SK-N-SH (cell line): ENCODE results near the gene PUS3.
A peak's percentile ranks its signal among the peaks of the same experiment; 100 is the strongest.

Experiments
- FOXJ3 ChIP-seq: sonication (generic); formaldehyde crosslinking; IDR thresholded peaks from 2 replicates; pipeline ENCODE4 v1.5.1; 2020; ENCODE audit warnings: mild to moderate bottlenecking, missing genetic modification reagents
- FOXM1 ChIP-seq: IDR thresholded peaks from 2 replicates; pipeline ENCODE4 v1.4.0; 2012; ENCODE audit warnings: low read depth, mild to moderate bottlenecking
- GATA2 ChIP-seq: sonication (generic); formaldehyde crosslinking; IDR thresholded peaks from 2 replicates; pipeline ENCODE4 v1.5.0; 2020; ENCODE audit warnings: mild to moderate bottlenecking, missing genetic modification reagents
- MAX ChIP-seq: IDR thresholded peaks from 2 replicates; pipeline ENCODE4 v1.4.0; 2012; ENCODE audit warnings: low read depth
- NFIC ChIP-seq: IDR thresholded peaks from 2 replicates; pipeline ENCODE4 v1.4.0; 2012; ENCODE audit warnings: borderline replicate concordance
- POLR2AphosphoS5 ChIP-seq: IDR thresholded peaks from 2 replicates; pipeline ENCODE4 v1.6.1; 2012; ENCODE audit warnings: low read depth, low read length
- TAF1 ChIP-seq: IDR thresholded peaks from 2 replicates; pipeline ENCODE4 v1.6.1; 2012; ENCODE audit warnings: low read depth, mild to moderate bottlenecking, low read length, moderate library complexity, borderline replicate concordance
- ZBTB33 ChIP-seq: IDR thresholded peaks from 2 replicates; pipeline ENCODE4 v1.4.0; 2012; ENCODE audit warnings: low read depth, borderline replicate concordance
- TF ChIP-seq, protein P1 (sequence below): fragments of 200-600 bp; sonication (generic); IDR thresholded peaks from 2 replicates; pipeline ENCODE4 v1.6.1; 2017; ENCODE audit warnings: antibody characterized with exemption, mild to moderate bottlenecking, moderate library complexity

- TF ChIP-seq, protein P1, sequence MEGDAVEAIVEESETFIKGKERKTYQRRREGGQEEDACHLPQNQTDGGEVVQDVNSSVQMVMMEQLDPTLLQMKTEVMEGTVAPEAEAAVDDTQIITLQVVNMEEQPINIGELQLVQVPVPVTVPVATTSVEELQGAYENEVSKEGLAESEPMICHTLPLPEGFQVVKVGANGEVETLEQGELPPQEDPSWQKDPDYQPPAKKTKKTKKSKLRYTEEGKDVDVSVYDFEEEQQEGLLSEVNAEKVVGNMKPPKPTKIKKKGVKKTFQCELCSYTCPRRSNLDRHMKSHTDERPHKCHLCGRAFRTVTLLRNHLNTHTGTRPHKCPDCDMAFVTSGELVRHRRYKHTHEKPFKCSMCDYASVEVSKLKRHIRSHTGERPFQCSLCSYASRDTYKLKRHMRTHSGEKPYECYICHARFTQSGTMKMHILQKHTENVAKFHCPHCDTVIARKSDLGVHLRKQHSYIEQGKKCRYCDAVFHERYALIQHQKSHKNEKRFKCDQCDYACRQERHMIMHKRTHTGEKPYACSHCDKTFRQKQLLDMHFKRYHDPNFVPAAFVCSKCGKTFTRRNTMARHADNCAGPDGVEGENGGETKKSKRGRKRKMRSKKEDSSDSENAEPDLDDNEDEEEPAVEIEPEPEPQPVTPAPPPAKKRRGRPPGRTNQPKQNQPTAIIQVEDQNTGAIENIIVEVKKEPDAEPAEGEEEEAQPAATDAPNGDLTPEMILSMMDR: peak; percentile 64
- TF ChIP-seq NFIC (no peak), POLR2AphosphoS5 (no peak), TAF1 (no peak), MAX (no peak), FOXM1 (no peak), GATA2 (CRISPR knock-in tag) (no peak), FOXJ3 (CRISPR knock-in tag) (no peak), ZBTB33 (no peak)
Measured at GRCh38 chr11:125941619-125942611, 38.9 kb upstream of the PUS3 start.
